GM19025 (cell line): ENCODE results near the gene FLAD1.

Experiments
- ATAC-seq: cut with Tn5 transposase; IDR thresholded peaks from one replicate; pipeline ENCODE4 v1.9.1; 2021; ENCODE audit warnings: mild to moderate bottlenecking, low read depth, moderate library complexity; ENCODE audit not compliant: unreplicated experiment

FLAD1 gene

GRCh38 chr1:155002464-155003226 is 19.5 kb downstream of the FLAD1 start, which contains the start of gene ZBTB7B:
Gene ZBTB7B, plus strand, starts transcription at chr1:155002802. Its CDS starts 11,859 bp downstream, at chr1:155014661.
- ATAC-seq = no peak

GRCh38 chr1:155003227-155003765 is 20.2 kb downstream of the FLAD1 start:
- ATAC-seq = no peak

GRCh38 chr1:155003766-155004351 is 20.7 kb downstream of the FLAD1 start:
- ATAC-seq = no peak

- no peak for ATAC-seq
Measured at GRCh38 chr1:155004352-155005075, 21.4 kb downstream of the FLAD1 start.

GRCh38 chr1:155005076-155006011 is 22.2 kb downstream of the FLAD1 start:
- ATAC-seq = no peak

GRCh38 chr1:155006601-155007101 is 23.5 kb downstream of the FLAD1 start:
- ATAC-seq = no peak

GRCh38 chr1:155007251-155007828 is 24.2 kb downstream of the FLAD1 start:
- no peak for ATAC-seq

- ATAC-seq = no peak
Measured at GRCh38 chr1:155008015-155008941, 25.1 kb downstream of the FLAD1 start.

- ATAC-seq = no peak
Measured at GRCh38 chr1:155009221-155009711, 26.1 kb downstream of the FLAD1 start.

- no peak for ATAC-seq
Measured at GRCh38 chr1:155009742-155010141, 26.6 kb downstream of the FLAD1 start.

GRCh38 chr1:155010211-155010918 is 27.2 kb downstream of the FLAD1 start:
- ATAC-seq = no peak

GRCh38 chr1:155011004-155011416 is 27.9 kb downstream of the FLAD1 start:
- ATAC-seq = no peak

GRCh38 chr1:155011437-155012025 is 28.4 kb downstream of the FLAD1 start:
- no peak for ATAC-seq

GRCh38 chr1:155012026-155012546 is 28.9 kb downstream of the FLAD1 start:
- ATAC-seq = no peak

- ATAC-seq = no peak
Measured at GRCh38 chr1:155012776-155013602, 29.8 kb downstream of the FLAD1 start.

GRCh38 chr1:155013632-155014031 is 30.5 kb downstream of the FLAD1 start:
- ATAC-seq = no peak
